Heart right ventricle (tissue), 16 donors: ENCODE data around the gene ERGIC2. TPM values are rescaled to one million over a fixed set of nuclear protein-coding genes. Genes with fewer than 3 reads are reported as not detected.

Experiments
- ATAC-seq, 8 donors: fragments of 200-7000 bp; cut with Tn5 transposase; one replicate each; pipeline ENCODE4 v1.9.1; 2020; ENCODE audit warnings: mild to moderate bottlenecking in 8 of 8, moderate library complexity in 8 of 8, moderate number of reproducible peaks in 1 of 8
- DNase-seq, 2 donors: peaks; one replicate each; pipeline ENCODE4 v3.0.0-alpha.2; 2020
- H3K27ac ChIP-seq, 10 donors: fragments of 200-600 bp; sonication (generic) in 2 of 10; one replicate each; pipeline versions ENCODE4 v1.5.0 to v1.8.0; 2020 to 2022; ENCODE audit warnings: mild to moderate bottlenecking in 3 of 10
- H3K27me3 ChIP-seq, 7 donors: fragments of 200-600 bp; one replicate each; pipeline ENCODE4 v1.8.0; 2021 to 2022; ENCODE audit warnings: mild to moderate bottlenecking in 2 of 7
- H3K36me3 ChIP-seq, 9 donors: fragments of 200-600 bp; sonication (generic) in 1 of 9; one replicate each; pipeline versions ENCODE4 v1.5.0 to v1.8.0; 2020 to 2022; ENCODE audit warnings: mild to moderate bottlenecking in 2 of 9
- H3K4me1 ChIP-seq, 9 donors: fragments of 200-600 bp; sonication (generic) in 1 of 9; one replicate each; pipeline versions ENCODE4 v1.5.0 to v1.8.0; 2020 to 2022; ENCODE audit warnings: mild to moderate bottlenecking in 4 of 9
- H3K4me3 ChIP-seq, 10 donors: fragments of 200-600 bp; sonication (generic) in 2 of 10; one replicate each; pipeline versions ENCODE4 v1.5.0 to v1.8.0; 2020 to 2022; ENCODE audit warnings: mild to moderate bottlenecking in 7 of 10, moderate library complexity in 2 of 10
- H3K9me3 ChIP-seq, 11 donors: fragments of 200-600 bp in 10 of 11; sonication (generic) in 2 of 11; one replicate each; pipeline versions ENCODE4 v1.5.0 to v1.8.0; 2013 to 2022; ENCODE audit warnings: mild to moderate bottlenecking in 2 of 11, control low read depth in 1 of 11, moderate library complexity in 1 of 11
- CTCF ChIP-seq, 9 donors: fragments of 200-600 bp; sonication (generic) in 2 of 9; IDR thresholded peaks; one replicate each; pipeline versions ENCODE4 v1.5.0 to v1.8.0; 2021 to 2022; ENCODE audit warnings: antibody characterized with exemption in 9 of 9, mild to moderate bottlenecking in 5 of 9, moderate library complexity in 1 of 9
- WGBS, 2 donors: extraction: QIAGEN DNeasy Blood & Tissue Kit; methylation state at CpG; one replicate each; pipeline ENCODE4 v1.1.7; 2013; ENCODE audit warnings: inconsistent platforms in 1 of 2; 5-methylcytosine and 5-hydroxymethylcytosine counted together
- intact Hi-C, 10 donors: fragments of 100-400 bp; cut with DNase I; formaldehyde crosslinking; loops; one replicate each; pipeline versions ENCODE4 v1.11.1 to v1.14.2; 2022
- polyA plus RNA-seq, 2 donors: library from polyadenylated mRNA; stranded (reverse); fragments of 200-250 nt; gene quantifications; one replicate each; pipeline ENCODE4 v1.2.3, GENCODE V29; 2013
- total RNA-seq, 10 donors: library from RNA; stranded (reverse); fragmentation: NEBNext Ultra II Directional in 3 of 10; extraction: Animal tissue kit (Norgen Biotek cat#: 25700) in 3 of 10; gene quantifications; one replicate each; pipeline versions ENCODE4 v1.2.1 to v1.2.4, GENCODE V29; 2021 to 2023
- donor health status: Arrhythmogenic right ventricular cardiomyopathy.
- donor health status: ischemic (EF 13 %, LVEDD 7.1; RV severe dilation, severe dysfunction).
- donor health status: healthy with polysubstance abuse.
- donor health status: DM: no; HTN: yes; CAD: no.
- donor health status: DM: no; HTN: no; CAD: no.
- donor health status: ischemic (EF 25% LVEDD 6.9; RV normal size, moderate dysfunction).
- donor health status: ischemic (EF 25% LVEDD 5.7; RV mildly dilated, moderate dysfunction).
- donor health status: healthy.
- donor health status: DM: yes; HTN: yes; CAD: no.
- donor health status: Ischemic cardiomyopathy.
- donor health status: ischemic (EF 35%, LVEDD 5.7; RV mildly dilated, moderate dysfunction).
- donor health status: nonischemic (EF 11% LVEDD 7.7; RV severe dilation, severe dysfunction).
- donor health status: DM: yes; HTN: yes; CAD: no.
- donor health status: PGD.
- donor health status: ischemic (EF 29% LVEDD 5.4; RV normal size, mild dysfunction).
- donor health status: nonischemic (EF 23%, LVEDD 6.1; RV moderate dilation, normal function).

The ERGIC2 gene
- total and polyA plus RNA-seq, 12 donors = 50.0 to 97.2 (median 85.0) TPM

GRCh38 chr12:29310899-29311298, 70.1 kb downstream of the ERGIC2 start:
- 95 to 97% methylated on average over 4 of the region's 4 CpGs for WGBS, 2 donors
- peaks cover 0 to 52% (median 0%) of the 10 kb centered on the region in 9 donors for H3K36me3 ChIP-seq
- ATAC-seq = no peak
- no peaks in the 10 kb centered on the region for H3K27me3 ChIP-seq
- no peak for DNase-seq
- intact Hi-C loops = loop anchor here in 3 of 10 donors (5.0 to 10.0 kb wide), 3 partner anchors 66 to 236 kb away; partner anchors contain the start of gene FAR2 (in 1 of the 3)
- H3K4me3 ChIP-seq = no peak overlapping the region
- no peak for TF ChIP-seq CTCF (IDR thresholded peaks at IDR 0.05)
- H3K27ac ChIP-seq = no peak overlapping the region
- no peaks in the 10 kb centered on the region for H3K9me3 ChIP-seq
- peaks cover 0 to 18% (median 9%) of the 10 kb centered on the region in 9 donors for H3K4me1 ChIP-seq

- Histone ChIP-seq H3K4me1 (peaks cover 0 to 8% (median 4%) of the 10 kb centered on the region in 9 donors), H3K9me3 (no peaks in the 10 kb centered on the region), H3K4me3 (no peak overlapping the region), H3K27me3 (no peaks in the 10 kb centered on the region), H3K27ac (no peak overlapping the region), H3K36me3 (peaks cover 0 to 52% (median 0%) of the 10 kb centered on the region in 9 donors)
- WGBS, 2 donors = 62 to 87% methylated on average over 4 of the region's 4 CpGs
- ATAC-seq (no peak), DNase-seq (no peak)
- peak in 8 of 9 donors; percentile 14 to 53 (median 40) for TF ChIP-seq CTCF (IDR thresholded peaks at IDR 0.05)
- intact Hi-C loops = no loop called here
Measured at GRCh38 chr12:29309320-29309902, 71.6 kb downstream of the ERGIC2 start.

GRCh38 chr12:29306682-29307081, 74.3 kb downstream of the ERGIC2 start:
- H3K36me3 ChIP-seq = peaks cover 0 to 40% (median 0%) of the 10 kb centered on the region in 9 donors
- WGBS, 2 donors = 68 to 74% methylated on average over 2 of the region's 2 CpGs
- no peaks in the 10 kb centered on the region for H3K9me3 ChIP-seq
- no peak overlapping the region for H3K4me3 ChIP-seq
- peaks cover 0 to 11% (median 0%) of the 10 kb centered on the region in 9 donors for H3K4me1 ChIP-seq
- no peak for TF ChIP-seq CTCF (IDR thresholded peaks at IDR 0.05)
- intact Hi-C loops = no loop called here
- DNase-seq (no peak), ATAC-seq (no peak)
- H3K27ac ChIP-seq = no peak overlapping the region
- H3K27me3 ChIP-seq = no peaks in the 10 kb centered on the region

- ATAC-seq (no peak), DNase-seq (no peak)
- H3K4me1 ChIP-seq = peaks cover 0 to 11% (median 0%) of the 10 kb centered on the region in 9 donors
- no peaks in the 10 kb centered on the region for H3K9me3 ChIP-seq
- peaks cover 0 to 39% (median 0%) of the 10 kb centered on the region in 9 donors for H3K36me3 ChIP-seq
- H3K27ac ChIP-seq = no peak overlapping the region
- no peak for TF ChIP-seq CTCF (IDR thresholded peaks at IDR 0.05)
- no peak overlapping the region for H3K4me3 ChIP-seq
- intact Hi-C loops = no loop called here
- 47 to 98% methylated on average over 2 of the region's 2 CpGs for WGBS, 2 donors
- H3K27me3 ChIP-seq = no peaks in the 10 kb centered on the region
Measured at GRCh38 chr12:29306266-29306665, 74.7 kb downstream of the ERGIC2 start.
